Astrocyte of the hippocampus (primary cell): ENCODE results near the gene PECR.
A peak's percentile ranks its signal among the peaks of the same experiment; 100 is the strongest.
"Not testable (repeated sequence)": the region's sequence is repeated elsewhere in the genome, so short reads cannot be mapped to it uniquely, and the experiment has no call there.

ENCODE experiments used
- DNase-seq: peaks from one replicate; pipeline ENCODE4 v3.0.0; 2011; ENCODE audit warnings: low read depth, low spot score

The PECR gene

DNA sequence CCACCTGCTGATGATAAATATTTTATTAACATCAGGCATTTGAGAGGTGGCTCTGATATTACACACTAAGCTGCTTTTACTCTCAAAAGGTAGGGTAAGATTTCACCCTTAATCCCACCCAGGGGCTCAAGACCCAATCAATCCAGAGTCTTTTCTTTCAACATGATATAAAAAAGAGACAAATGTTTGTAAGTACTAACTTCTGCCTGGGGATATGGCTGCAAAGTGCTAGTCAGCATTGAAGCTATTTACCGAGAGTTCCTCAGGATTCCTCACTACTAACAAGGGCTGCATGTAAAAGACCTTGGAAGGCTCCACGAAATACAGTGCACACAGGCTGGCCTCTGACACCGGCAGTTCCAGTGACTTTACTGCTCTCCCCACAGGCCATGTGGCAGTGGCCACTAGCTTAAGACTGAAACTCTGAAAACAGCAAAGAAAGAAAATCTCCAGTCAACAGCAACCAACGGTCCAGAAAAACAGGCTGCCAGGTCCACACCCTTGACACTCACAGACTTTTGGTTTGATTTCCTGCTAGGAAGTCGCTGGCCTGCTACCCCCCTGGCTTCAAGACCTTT, 79.4 kb downstream of the PECR start:
- DNase-seq, result no peak

DNA sequence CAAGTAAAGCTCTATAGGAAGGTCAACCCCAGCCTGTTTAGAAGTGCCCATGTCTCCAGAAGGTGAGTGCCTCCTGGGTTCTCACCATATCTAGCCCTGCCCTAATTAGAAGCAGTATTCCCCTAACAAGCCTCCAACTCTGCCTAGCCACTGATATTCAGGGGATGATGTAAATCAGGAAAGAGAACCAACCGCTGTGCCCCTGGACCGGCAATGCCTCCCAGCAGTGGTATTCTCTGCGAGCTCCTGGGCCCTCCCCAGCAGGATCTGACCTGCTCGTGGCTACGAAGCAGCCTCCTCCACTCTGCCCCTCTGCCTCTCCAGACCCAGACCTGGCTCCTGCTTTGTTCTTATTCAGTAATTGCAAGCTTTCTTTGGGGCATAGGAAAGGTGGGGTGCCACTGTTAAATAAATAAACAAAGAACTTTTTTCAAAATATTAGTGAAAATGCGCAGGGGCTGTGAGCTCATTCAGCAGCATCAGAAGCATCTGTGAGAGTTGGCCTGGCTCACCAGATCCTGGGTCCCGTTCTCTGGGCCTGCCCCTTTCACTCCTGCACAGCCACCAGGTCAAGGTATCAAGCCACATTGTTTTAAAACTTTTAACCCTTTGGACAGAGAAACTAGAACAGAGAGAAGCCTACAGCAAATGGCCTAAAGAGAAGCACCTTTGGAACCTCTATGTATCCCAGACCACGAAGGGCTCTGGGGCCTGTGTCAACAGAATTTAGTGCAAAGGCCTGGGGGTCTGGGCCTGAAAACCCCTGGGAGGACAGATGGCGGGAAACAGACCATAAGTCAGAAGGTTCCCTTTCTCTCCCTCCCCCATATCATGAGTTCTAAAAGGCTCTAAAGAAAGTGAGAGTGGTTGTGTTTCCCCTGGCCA, 80.2 kb downstream of the PECR start:
- no peak for DNase-seq

DNA sequence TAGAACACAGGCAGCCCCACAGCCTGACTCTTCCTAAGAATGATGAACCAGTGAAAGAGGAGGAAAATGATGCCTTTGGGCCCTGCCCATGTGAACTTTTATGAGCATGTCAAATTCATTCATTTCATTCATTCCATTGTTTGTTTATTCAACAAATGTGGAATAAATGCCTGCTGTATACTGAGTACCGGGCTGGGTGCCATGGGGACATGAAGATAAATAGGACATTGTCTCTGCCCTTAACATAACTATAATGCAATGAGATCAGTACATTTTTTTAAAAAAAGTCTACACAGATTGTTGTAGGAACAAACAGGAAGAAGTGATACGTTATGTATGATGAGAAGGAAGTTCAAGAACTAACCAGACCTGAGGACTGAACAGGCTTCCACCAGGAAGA, 83.0 kb downstream of the PECR start:
- no peak for DNase-seq

DNA sequence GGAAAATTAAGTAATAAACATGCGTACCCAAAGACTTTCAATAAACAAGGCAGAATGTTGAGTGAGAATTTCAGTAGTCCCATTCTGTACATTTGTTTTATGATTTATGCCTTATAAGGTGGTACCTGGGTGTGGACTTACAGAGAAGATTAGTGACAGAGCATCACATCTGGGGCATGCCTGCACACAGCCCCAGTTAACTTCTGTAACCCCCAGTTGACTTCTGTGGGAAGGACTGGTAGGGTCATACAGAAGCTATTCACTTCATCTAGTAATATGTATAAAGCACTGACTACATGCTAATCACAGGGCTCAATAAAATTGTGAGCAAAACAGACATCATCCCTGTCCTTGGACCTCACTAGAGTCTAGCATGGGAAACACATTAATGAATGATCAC, 84.4 kb downstream of the PECR start:
- no peak for DNase-seq

DNA sequence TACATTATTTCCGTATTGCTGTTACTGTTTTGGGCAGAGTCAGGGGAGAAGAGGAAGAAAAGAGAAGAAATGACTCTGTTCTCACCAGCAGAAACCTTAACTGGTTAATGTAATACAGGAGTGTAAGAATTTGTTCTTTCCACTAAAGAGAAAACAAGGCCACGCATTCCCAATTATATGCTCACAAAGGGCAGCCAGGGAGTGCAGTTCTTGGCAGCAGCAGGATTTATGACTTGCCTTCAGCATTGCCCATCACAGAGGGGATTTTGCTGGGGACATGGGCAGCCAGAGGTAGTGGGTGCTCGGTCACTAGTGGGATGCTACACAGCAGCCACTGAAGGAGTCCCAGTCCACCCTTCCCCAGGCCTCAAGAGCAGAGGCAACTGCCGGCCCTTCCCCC, 86.7 kb downstream of the PECR start:
- DNase-seq, result peak; percentile 42

DNA sequence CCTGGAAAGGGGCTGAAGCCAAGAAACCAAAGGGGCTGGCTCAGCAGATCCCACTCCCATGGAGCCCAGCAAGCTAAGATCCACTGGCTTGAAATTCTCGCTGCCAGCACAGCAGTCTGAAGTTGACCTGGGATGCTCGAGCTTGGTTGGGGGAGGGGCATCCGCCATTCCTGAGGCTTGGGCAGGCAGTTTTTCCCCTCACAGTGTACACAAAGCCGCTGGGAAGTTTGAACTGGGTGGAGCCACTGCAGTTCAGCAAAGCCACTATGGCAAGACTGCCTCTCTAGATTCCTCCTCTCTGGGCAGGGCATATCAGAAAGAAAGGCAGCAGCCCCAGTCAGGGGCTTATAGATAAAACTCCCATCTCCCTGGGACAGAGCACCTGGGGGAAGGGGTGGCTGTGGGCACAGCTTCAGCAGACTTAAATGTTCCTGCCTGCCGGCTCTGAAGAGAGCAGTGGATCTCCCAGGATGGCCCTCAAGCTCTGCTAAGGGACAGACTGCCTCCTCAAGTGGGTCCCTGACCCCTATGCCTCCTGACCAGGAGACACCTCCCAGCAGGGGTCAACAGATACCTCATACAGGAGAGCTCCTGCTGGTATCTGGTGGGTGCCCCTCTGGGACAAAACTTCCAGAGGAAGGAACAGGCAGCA, 92.9 kb downstream of the PECR start:
- DNase-seq, result not testable (repeated sequence)
